Measurements from ENCODE around the gene XAB2. TPM values are rescaled to one million over a fixed set of nuclear protein-coding genes. Genes with fewer than 3 reads are reported as not detected.

XAB2 gene
- polyA plus RNA-seq, 1 donor from 2014 or later: 19.6 TPM

- no peaks in the 10 kb centered on the region for H3K36me3 ChIP-seq (ENCODE audit: insufficient read depth, low read length)
- no peak overlapping the region for H3K4me2 ChIP-seq (ENCODE audit: low read length)
- no peak overlapping the region for H3K9ac ChIP-seq (ENCODE audit: low read length)
- H3K27me3 ChIP-seq (ENCODE audit: insufficient read depth, low read depth, low read length): peaks cover 3% of the 10 kb centered on the region
- no peak overlapping the region for H2AFZ ChIP-seq (ENCODE audit: low read depth, low read length)
- no peaks in the 10 kb centered on the region for H3K9me3 ChIP-seq (ENCODE audit: low read length)
- H3K4me3 ChIP-seq (ENCODE audit: low read length): no peak overlapping the region
- H3K9me2 ChIP-seq (ENCODE audit: insufficient read depth, low read length): no peaks in the 10 kb centered on the region
- TF ChIP-seq MXI1 (conservative IDR thresholded peaks at IDR 0.05; ENCODE audit: poor library complexity, severe bottlenecking) (no peak), POLR2AphosphoS5 (IDR thresholded peaks at IDR 0.05) (no peak), EZH2 (IDR thresholded peaks at IDR 0.05; ENCODE audit: borderline replicate concordance, insufficient read depth, low read length, poor library complexity, severe bottlenecking) (no peak)
- no peaks in the 10 kb centered on the region for H4K20me1 ChIP-seq (ENCODE audit: insufficient read depth)
- no peak overlapping the region for H3K27ac ChIP-seq (ENCODE audit: low read length)
- H3F3A ChIP-seq (ENCODE audit: insufficient read depth, low read length, poor library complexity, severe bottlenecking): no peaks in the 10 kb centered on the region
- H3K79me2 ChIP-seq (replicated peaks; ENCODE audit: insufficient read depth, low read length): no peaks in the 10 kb centered on the region
These were observed 17.8 kb upstream of the XAB2 start for GRCh38 chr19:7647156-7647555.

DNA sequence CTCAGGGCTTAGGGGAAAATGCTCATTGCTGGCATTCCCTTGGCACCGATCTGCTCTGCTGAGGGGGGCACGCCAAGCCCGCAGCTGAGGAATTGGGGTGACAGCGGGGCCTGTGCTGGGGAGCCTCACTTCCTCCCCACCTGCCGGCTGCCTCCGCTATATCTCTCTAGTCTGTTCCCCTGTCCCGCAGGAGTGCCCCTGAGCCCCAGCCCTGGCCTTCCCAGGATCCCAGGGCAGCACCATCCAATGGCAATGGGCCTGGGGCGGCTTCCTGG lies 17.0 kb upstream of the XAB2 start:
- no peak overlapping the region for H3K4me3 ChIP-seq (ENCODE audit: low read length)
- no peak overlapping the region for H3K9ac ChIP-seq (ENCODE audit: low read length)
- H4K20me1 ChIP-seq (ENCODE audit: insufficient read depth): no peaks in the 10 kb centered on the region
- H3K4me2 ChIP-seq (ENCODE audit: low read length): no peak overlapping the region
- no peaks in the 10 kb centered on the region for H3K36me3 ChIP-seq (ENCODE audit: insufficient read depth, low read length)
- H3F3A ChIP-seq (ENCODE audit: insufficient read depth, low read length, poor library complexity, severe bottlenecking): no peaks in the 10 kb centered on the region
- H3K27ac ChIP-seq (ENCODE audit: low read length): no peak overlapping the region
- H3K9me3 ChIP-seq (ENCODE audit: low read length): no peaks in the 10 kb centered on the region
- no peaks in the 10 kb centered on the region for H3K9me2 ChIP-seq (ENCODE audit: insufficient read depth, low read length)
- H3K79me2 ChIP-seq (replicated peaks; ENCODE audit: insufficient read depth, low read length): no peaks in the 10 kb centered on the region
- H2AFZ ChIP-seq (ENCODE audit: low read depth, low read length): no peak overlapping the region
- H3K27me3 ChIP-seq (ENCODE audit: insufficient read depth, low read depth, low read length): peaks cover 3% of the 10 kb centered on the region
- TF ChIP-seq SMC3 (conservative IDR thresholded peaks at IDR 0.05; ENCODE audit: poor library complexity) (no peak), RAD21 (conservative IDR thresholded peaks at IDR 0.05) (no peak), MXI1 (conservative IDR thresholded peaks at IDR 0.05; ENCODE audit: poor library complexity, severe bottlenecking) (no peak), EZH2 (IDR thresholded peaks at IDR 0.05; ENCODE audit: borderline replicate concordance, insufficient read depth, low read length, poor library complexity, severe bottlenecking) (no peak), TAF1 (IDR thresholded peaks at IDR 0.05; ENCODE audit: low read depth) (no peak), EP300 (conservative IDR thresholded peaks at IDR 0.05; ENCODE audit: poor library complexity, severe bottlenecking) (no peak), POLR2AphosphoS5 (IDR thresholded peaks at IDR 0.05) (no peak)
- TF ChIP-seq, protein P1, sequence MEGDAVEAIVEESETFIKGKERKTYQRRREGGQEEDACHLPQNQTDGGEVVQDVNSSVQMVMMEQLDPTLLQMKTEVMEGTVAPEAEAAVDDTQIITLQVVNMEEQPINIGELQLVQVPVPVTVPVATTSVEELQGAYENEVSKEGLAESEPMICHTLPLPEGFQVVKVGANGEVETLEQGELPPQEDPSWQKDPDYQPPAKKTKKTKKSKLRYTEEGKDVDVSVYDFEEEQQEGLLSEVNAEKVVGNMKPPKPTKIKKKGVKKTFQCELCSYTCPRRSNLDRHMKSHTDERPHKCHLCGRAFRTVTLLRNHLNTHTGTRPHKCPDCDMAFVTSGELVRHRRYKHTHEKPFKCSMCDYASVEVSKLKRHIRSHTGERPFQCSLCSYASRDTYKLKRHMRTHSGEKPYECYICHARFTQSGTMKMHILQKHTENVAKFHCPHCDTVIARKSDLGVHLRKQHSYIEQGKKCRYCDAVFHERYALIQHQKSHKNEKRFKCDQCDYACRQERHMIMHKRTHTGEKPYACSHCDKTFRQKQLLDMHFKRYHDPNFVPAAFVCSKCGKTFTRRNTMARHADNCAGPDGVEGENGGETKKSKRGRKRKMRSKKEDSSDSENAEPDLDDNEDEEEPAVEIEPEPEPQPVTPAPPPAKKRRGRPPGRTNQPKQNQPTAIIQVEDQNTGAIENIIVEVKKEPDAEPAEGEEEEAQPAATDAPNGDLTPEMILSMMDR (IDR thresholded peaks at IDR 0.05; ENCODE audit: poor library complexity, severe bottlenecking): no peak
- TF ChIP-seq, protein P2, sequence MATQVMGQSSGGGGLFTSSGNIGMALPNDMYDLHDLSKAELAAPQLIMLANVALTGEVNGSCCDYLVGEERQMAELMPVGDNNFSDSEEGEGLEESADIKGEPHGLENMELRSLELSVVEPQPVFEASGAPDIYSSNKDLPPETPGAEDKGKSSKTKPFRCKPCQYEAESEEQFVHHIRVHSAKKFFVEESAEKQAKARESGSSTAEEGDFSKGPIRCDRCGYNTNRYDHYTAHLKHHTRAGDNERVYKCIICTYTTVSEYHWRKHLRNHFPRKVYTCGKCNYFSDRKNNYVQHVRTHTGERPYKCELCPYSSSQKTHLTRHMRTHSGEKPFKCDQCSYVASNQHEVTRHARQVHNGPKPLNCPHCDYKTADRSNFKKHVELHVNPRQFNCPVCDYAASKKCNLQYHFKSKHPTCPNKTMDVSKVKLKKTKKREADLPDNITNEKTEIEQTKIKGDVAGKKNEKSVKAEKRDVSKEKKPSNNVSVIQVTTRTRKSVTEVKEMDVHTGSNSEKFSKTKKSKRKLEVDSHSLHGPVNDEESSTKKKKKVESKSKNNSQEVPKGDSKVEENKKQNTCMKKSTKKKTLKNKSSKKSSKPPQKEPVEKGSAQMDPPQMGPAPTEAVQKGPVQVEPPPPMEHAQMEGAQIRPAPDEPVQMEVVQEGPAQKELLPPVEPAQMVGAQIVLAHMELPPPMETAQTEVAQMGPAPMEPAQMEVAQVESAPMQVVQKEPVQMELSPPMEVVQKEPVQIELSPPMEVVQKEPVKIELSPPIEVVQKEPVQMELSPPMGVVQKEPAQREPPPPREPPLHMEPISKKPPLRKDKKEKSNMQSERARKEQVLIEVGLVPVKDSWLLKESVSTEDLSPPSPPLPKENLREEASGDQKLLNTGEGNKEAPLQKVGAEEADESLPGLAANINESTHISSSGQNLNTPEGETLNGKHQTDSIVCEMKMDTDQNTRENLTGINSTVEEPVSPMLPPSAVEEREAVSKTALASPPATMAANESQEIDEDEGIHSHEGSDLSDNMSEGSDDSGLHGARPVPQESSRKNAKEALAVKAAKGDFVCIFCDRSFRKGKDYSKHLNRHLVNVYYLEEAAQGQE (IDR thresholded peaks at IDR 0.05; ENCODE audit: borderline replicate concordance): no peak

All from neural cell (in vitro differentiated cells).